HG03139 (cell line): ENCODE results near the gene BAK1.
"Not testable (repeated sequence)": the region's sequence is repeated elsewhere in the genome, so short reads cannot be mapped to it uniquely, and the experiment has no call there.

Experiments
- ATAC-seq: cut with Tn5 transposase; IDR thresholded peaks from one replicate; pipeline ENCODE4 v1.9.1; 2021; ENCODE audit not compliant: unreplicated experiment

Gene BAK1

DNA sequence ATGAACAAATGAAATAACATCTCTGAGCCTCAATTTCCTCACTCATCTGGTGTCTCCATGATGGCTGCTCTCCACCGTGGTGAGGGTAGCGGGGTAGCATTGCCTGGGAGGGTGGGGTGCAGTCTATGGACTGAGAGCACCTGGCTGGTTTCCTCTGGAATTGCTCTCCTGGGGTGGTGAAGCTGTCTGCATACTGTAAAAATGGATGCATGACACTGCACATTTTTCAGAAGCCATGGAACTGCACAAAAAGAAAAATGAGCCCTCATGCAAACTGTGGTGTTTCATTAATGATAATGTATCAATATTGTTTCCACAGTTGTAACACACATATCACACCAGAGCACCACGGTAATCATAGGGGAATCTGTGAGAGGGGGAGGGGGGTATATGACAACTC is 28.9 kb upstream of the BAK1 start:
- ATAC-seq = no peak

- ATAC-seq = no peak
These were observed 27.7 kb upstream of the BAK1 start for GRCh38 chr6:33607784-33608161.

- no peak for ATAC-seq
These were observed 27.2 kb upstream of the BAK1 start for GRCh38 chr6:33607126-33607783.

DNA sequence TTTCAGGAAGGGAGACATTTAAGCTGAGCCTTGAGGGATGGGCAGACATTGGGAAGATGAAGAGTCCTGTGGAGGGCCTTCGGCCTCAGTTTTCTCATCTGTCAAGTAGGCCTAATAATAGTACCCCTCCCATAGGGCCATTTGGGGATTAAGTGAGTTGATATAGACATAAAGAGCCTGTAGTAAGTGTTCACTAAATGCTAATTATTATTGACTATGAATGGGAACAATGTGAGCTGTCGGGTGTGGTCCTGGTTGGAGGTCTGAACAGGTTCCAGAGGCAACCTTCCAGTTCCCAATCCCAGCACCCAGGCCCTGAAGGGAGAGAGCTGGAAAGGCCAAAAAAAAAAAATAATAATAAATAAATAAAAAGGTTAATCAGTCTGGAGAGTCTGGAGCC is 26.6 kb upstream of the BAK1 start:
- no peak for ATAC-seq

DNA sequence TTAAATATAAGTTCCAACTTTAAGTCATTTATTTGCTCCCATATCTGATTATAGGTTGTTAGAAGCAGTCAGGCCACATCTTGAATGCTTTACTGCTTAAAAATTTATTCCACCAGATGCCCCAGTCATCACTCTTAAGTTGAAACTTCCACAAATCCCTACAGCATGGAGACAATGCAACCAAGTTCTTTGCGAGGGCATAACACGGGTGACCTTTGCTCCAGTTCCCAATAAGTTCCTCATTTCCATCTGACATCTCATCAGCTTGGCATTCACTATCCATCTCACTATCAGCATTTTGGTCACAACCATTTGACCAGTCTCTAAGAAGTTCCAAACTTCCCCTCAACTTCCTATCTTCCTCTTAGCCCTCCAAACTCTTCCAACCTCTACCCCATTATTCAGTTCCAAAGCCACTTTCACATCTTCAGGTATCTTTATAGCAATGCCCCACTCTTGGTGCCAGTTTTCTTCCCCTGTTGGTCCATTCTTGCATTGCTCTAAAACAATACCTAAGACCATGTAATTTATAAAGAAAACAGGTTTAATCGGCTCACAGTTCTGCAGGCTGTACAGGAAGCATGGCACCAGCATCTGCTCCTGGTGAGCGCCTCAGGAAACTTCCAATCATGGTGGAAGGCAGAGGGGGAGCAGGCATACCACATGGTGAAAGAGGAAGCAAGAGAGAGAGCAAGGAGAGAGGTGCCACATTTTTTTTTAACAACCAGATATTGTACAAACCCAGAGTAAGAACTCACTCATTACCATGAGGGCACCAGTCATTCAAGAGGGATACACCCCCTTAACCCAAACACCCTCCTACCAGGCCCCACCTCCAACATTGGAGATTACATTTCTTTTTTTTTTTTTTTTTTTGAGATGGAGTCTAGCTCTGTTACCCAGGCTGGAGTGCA is 25.1 kb upstream of the BAK1 start:
- no peak for ATAC-seq

DNA sequence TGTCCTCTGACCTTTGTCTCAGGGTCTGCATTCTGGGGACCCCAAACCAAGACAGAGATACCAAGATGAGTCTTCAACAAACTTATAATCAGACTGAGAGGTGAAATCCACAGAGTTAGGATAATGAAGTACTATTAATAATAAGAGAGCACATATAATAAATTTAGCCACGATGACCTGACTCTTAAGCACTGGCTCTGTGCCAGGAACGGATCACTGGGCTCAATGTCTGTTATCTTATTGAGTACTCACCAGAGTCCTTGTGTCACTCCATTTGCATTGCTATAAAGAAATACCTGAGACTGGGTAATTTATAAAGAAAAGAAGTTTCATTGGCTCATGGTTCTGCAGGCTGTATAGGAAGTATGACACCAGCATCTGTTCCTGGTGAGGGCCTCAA is 22.1 kb upstream of the BAK1 start:
- no peak for ATAC-seq

DNA sequence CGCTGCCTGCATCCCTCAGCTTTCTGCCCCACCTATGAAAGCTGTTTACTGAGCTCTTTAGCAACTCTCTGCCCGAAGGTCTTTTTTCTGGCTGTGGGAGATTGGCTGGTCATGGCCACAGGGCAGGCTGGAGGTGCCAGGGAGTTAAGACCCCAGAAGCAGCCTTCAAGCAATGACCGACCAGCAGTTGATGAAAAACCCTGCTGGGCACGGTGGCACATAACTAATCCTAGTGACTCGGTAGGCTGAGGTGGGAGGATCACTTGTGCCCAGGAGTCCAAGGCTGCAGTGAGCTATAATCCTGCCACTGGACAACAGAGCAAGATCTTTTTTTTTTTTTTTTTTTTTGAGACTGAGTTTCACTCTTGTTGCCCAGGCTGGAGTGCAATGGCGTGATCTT is 20.7 kb upstream of the BAK1 start:
- no peak for ATAC-seq

DNA sequence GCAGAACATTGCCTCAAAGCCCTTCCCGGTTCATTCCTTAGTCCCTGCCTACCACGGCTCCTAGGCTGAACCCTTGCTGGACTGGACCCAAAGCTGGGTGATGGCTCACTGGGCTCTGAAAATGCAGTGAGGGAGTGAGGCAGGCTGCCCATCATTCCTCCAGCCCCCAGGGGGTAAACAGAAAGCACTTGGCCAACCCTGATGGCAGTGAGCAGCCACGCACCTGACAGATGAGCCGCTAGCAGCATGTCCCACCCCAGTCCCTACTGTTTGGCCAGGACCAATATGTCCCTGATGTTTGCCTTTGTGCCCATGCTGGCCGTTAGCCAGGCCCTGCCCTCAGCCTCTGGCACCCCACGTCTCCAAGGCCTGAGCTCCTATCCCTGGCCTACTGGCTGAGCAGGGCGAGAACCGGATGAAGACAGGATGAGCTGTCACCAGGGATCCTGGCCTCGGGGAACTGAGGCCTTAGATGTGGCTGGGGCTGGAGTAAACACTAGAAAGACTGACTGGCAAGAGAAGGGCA is 19.4 kb upstream of the BAK1 start:
- ATAC-seq = no peak

GRCh38 chr6:33597551-33598322 is 17.7 kb upstream of the BAK1 start:
- ATAC-seq = no peak

- not testable (repeated sequence) for ATAC-seq
These were observed 16.8 kb upstream of the BAK1 start for GRCh38 chr6:33596894-33597293.

GRCh38 chr6:33595001-33595846 is 15.1 kb upstream of the BAK1 start:
- no peak for ATAC-seq

DNA sequence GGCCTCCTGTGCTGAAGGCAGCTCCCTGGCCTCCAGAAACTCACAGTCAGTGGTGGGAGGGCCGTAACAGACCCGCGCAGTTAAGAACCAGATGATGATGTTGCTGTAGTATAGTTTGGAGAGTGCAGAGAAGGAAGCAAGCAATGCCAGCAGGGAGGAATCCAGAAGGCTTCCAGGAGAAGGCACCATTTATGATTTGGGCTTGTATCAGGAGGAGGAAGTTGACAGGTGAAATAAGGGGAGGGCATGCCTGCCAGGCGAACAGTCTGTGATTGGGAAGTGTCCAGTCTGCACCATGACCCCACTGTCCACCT is 13.3 kb upstream of the BAK1 start:
- no peak for ATAC-seq

GRCh38 chr6:33592595-33593413 is 12.7 kb upstream of the BAK1 start:
- ATAC-seq = no peak

DNA sequence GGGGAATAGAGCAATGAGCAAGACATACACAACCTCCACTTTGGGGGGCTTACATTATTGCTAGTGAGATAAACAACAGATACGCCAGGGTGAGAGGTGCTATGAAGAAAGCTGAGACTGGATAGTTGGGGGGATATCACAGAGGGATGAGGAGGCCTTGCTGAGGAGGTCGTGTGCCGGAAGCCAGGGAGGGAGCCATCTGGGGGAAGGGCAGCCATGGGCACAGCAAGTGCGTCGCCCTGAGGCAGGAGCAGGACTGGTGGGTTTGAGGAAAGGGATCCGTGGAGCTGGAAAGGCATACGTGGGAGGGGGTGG is 12.2 kb upstream of the BAK1 start:
- no peak for ATAC-seq

- no peak for ATAC-seq
These were observed 11.5 kb upstream of the BAK1 start for GRCh38 chr6:33591424-33592032.

DNA sequence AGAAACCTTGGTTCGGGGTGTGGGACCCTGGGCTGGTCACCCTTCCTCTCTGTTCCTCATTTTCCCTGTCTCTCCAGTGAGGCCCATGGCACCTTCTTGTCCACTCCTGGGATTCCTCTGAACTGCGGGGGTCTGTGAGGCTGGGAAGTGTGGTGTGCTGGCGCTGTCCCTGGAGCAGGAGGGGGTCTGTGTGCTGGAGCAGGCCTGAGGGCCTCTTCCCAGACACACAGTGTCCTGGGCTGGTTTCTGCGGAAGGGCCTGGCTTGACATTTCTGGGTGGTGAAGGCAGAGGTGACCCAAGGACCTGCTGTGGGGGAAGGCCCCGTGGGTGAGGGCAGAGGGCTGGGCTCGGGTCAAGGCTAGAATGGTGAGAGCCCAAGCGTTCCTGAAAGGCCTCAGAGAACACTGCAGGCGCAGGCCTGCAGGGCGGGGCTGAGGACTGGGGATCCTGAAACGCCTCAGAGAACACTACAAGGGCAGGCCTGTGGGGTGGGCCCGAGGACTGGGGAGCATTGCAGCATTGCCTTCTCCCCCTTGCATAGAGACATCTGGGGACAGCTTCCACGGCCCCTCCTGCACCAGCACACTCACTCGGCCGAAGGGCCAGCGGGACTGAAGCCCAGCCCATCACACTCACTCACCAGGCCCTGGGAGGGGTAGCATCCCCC is 10.6 kb upstream of the BAK1 start:
- no peak for ATAC-seq

GRCh38 chr6:33589731-33590530 is 9.9 kb upstream of the BAK1 start:
- ATAC-seq = no peak

DNA sequence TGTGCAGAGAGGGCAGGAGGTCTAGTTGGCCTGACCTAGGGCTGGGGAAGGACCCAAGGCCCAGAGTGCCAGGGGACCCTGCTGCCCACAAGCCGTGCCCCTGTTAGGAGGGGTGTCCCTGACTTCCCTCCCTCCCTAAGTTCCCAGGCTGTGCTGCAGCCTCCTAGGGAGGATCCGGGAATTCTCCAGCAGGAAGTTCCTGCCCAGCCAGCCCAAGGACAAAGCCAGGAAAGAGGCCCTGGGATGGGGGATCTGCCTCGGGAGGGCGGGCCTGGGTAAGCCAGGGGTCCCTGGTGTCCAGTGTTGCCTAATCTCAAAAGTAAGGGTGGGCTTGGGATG is 9.3 kb upstream of the BAK1 start:
- ATAC-seq = no peak
